ENCODE measurements around the gene TBC1D25. TPM values are rescaled to one million over a fixed set of nuclear protein-coding genes. Genes with fewer than 3 reads are reported as not detected.

TBC1D25 gene
- total RNA-seq, 1 experiment from 2014 or later: 18.2 TPM

DNA sequence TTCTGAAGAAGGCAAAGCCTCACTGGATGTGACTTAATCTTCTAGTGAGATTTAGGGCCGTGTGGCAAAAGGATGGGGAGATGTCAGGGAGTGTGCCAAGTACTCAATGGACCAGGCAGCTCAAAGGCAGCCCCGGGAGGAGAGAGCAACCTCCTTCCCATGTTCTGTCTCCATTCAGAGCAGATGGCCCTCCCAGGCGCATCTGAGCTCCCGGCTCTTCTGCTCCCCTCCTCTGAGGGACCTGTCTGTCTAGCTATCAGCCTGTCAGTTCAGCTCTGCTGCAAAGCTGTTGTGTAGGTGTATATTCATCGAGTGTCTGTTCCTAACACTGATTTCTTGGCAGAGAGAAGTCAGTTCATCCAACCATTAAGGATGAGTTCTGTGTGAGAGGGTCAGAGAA is 41.6 kb upstream of the TBC1D25 start:
- no TSS peak for BruUV-seq (replicated peaks)
- Mint-ChIP-seq H3K9me3 (ENCODE audit: unreplicated experiment) (no peaks in the 10 kb centered on the region), H3K27me3 (ENCODE audit: insufficient read depth, unreplicated experiment) (no peaks in the 10 kb centered on the region), H3K4me3 (ENCODE audit: unreplicated experiment) (no peak overlapping the region), H3K4me1 (ENCODE audit: insufficient read depth, unreplicated experiment) (peaks cover 7% of the 10 kb centered on the region), H3K27ac (ENCODE audit: low read depth, unreplicated experiment) (peak overlapping the region; percentile 29), H3K36me3 (ENCODE audit: insufficient read depth, unreplicated experiment) (no peaks in the 10 kb centered on the region)
- POLR2A ChIA-PET: interaction anchor here (0.5 to 1.1 kb wide), 2 partner anchors 42 to 511 kb away, joined by 3 read pairs; partner anchors contain the start of gene TBC1D25
- no peak for DNase-seq (ENCODE audit: unreplicated experiment)
- CTCF ChIA-PET: interaction anchor here (0.6 to 1.3 kb wide), 4 partner anchors 23 to 154 kb away, joined by 3 to 5 read pairs (median 3); no protein-coding TSS in a partner anchor
- TF ChIP-seq, protein P1, sequence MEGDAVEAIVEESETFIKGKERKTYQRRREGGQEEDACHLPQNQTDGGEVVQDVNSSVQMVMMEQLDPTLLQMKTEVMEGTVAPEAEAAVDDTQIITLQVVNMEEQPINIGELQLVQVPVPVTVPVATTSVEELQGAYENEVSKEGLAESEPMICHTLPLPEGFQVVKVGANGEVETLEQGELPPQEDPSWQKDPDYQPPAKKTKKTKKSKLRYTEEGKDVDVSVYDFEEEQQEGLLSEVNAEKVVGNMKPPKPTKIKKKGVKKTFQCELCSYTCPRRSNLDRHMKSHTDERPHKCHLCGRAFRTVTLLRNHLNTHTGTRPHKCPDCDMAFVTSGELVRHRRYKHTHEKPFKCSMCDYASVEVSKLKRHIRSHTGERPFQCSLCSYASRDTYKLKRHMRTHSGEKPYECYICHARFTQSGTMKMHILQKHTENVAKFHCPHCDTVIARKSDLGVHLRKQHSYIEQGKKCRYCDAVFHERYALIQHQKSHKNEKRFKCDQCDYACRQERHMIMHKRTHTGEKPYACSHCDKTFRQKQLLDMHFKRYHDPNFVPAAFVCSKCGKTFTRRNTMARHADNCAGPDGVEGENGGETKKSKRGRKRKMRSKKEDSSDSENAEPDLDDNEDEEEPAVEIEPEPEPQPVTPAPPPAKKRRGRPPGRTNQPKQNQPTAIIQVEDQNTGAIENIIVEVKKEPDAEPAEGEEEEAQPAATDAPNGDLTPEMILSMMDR (IDR thresholded peaks at IDR 0.05; ENCODE audit: unreplicated experiment): no peak
- intact Hi-C loops (cut with micrococcal nuclease): no loop called here

DNA sequence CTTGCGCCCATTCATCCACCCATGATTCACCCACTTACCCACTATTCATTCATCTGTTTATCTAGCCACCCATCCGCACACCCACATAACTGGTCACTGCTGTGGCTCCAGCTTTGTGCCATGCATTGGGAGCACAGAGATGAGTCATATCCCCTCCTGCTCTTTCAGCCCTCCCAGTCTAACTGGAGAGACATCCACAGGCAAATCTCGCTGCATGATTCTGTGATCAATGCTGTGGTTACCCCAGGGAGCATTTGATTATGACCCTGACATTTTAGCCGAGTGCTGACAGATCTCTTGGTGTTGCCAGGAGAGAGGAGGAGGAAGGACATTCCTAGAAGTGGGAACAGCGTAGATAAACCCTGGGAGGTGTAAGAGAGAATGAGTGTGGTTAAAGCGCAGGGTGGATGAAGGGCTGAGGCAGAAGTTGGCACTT is 41.1 kb upstream of the TBC1D25 start:
- H3K4me3 Mint-ChIP-seq (ENCODE audit: unreplicated experiment): no peak overlapping the region
- TF ChIP-seq, protein P1 (IDR thresholded peaks at IDR 0.05; ENCODE audit: unreplicated experiment): no peak
- peak overlapping the region; percentile 29 for H3K27ac Mint-ChIP-seq (ENCODE audit: low read depth, unreplicated experiment)
- CTCF ChIA-PET: interaction anchor here (1.1 to 1.3 kb wide), 2 partner anchors 24 to 42 kb away, joined by 3 to 5 read pairs; no protein-coding TSS in a partner anchor
- POLR2A ChIA-PET: interaction anchor here (1.1 kb wide), 1 partner anchor 41 kb away, joined by 3 read pairs; the partner anchor contains the start of gene TBC1D25
- H3K9me3 Mint-ChIP-seq (ENCODE audit: unreplicated experiment): no peaks in the 10 kb centered on the region
- intact Hi-C loops (cut with micrococcal nuclease): no loop called here
- no peaks in the 10 kb centered on the region for H3K27me3 Mint-ChIP-seq (ENCODE audit: insufficient read depth, unreplicated experiment)
- peaks cover 7% of the 10 kb centered on the region for H3K4me1 Mint-ChIP-seq (ENCODE audit: insufficient read depth, unreplicated experiment)
- no TSS peak for BruUV-seq (replicated peaks)
- H3K36me3 Mint-ChIP-seq (ENCODE audit: insufficient read depth, unreplicated experiment): no peaks in the 10 kb centered on the region
- DNase-seq (ENCODE audit: unreplicated experiment): peak; percentile 59

DNA sequence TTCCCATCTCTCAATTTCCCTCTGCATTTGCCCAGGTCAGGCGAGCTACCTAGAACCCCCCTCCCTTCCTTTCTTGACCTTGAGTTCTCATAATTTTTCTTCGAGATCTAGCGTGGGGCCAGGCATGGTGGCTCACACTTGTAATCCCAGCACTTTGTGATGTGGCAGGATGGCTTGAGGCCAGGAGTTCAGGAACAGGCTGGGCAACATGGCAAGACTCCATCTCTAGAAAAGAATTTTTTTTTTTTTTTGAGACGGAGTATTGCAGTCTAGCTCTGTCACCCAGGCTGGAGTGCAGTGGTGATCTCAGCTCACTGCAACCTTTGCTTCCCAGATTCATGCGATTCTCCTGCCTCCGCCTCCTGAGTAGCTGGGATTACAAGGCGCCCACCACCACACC is 35.3 kb upstream of the TBC1D25 start:
- no peak for DNase-seq (ENCODE audit: unreplicated experiment)
- BruUV-seq (replicated peaks): no TSS peak
- Mint-ChIP-seq H3K36me3 (ENCODE audit: insufficient read depth, unreplicated experiment) (no peaks in the 10 kb centered on the region), H3K9me3 (ENCODE audit: unreplicated experiment) (no peaks in the 10 kb centered on the region), H3K4me1 (ENCODE audit: insufficient read depth, unreplicated experiment) (no peaks in the 10 kb centered on the region), H3K4me3 (ENCODE audit: unreplicated experiment) (no peak overlapping the region), H3K27ac (ENCODE audit: low read depth, unreplicated experiment) (no peak overlapping the region), H3K27me3 (ENCODE audit: insufficient read depth, unreplicated experiment) (no peaks in the 10 kb centered on the region)
- intact Hi-C loops (cut with micrococcal nuclease): no loop called here
- TF ChIP-seq, protein P1 (IDR thresholded peaks at IDR 0.05; ENCODE audit: unreplicated experiment): no peak
- ChIA-PET POLR2A (interaction anchor here (0.6 to 2.9 kb wide), 3 partner anchors 9 to 689 kb away, joined by 3 to 8 read pairs (median 5); no protein-coding TSS in a partner anchor), CTCF (interaction anchor here (0.6 to 1.0 kb wide), 2 partner anchors 30 to 31 kb away, joined by 3 read pairs; no protein-coding TSS in a partner anchor)

DNA sequence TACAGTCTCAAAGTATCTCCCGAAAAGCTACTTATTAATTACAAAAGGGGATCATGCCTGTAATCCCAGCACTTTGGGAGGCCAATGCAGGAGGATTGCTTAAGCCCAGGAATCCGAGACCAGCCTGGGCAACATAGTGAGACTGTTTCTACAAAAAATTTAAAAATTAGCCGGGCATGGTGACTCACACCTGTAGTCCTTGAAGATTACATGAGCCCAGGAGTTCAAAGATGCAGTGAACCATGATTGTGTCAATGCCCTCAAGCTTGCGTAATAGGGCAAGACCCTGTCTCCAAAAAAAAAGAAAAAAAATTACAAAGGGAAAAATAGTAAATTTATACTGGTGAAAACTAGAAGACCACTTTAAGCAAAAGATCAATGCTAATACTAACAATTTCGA is 34.0 kb upstream of the TBC1D25 start:
- Mint-ChIP-seq H3K9me3 (ENCODE audit: unreplicated experiment) (no peaks in the 10 kb centered on the region), H3K36me3 (ENCODE audit: insufficient read depth, unreplicated experiment) (no peaks in the 10 kb centered on the region), H3K27me3 (ENCODE audit: insufficient read depth, unreplicated experiment) (no peaks in the 10 kb centered on the region), H3K4me1 (ENCODE audit: insufficient read depth, unreplicated experiment) (no peaks in the 10 kb centered on the region), H3K4me3 (ENCODE audit: unreplicated experiment) (no peak overlapping the region), H3K27ac (ENCODE audit: low read depth, unreplicated experiment) (no peak overlapping the region)
- ChIA-PET CTCF (interaction anchor here (0.5 to 1.2 kb wide), 2 partner anchors 9 to 864 kb away, joined by 3 read pairs; no protein-coding TSS in a partner anchor), POLR2A (interaction anchor here (1.2 to 2.9 kb wide), 2 partner anchors 15 to 19 kb away, joined by 4 to 8 read pairs; no protein-coding TSS in a partner anchor)
- no TSS peak for BruUV-seq (replicated peaks)
- TF ChIP-seq, protein P1 (IDR thresholded peaks at IDR 0.05; ENCODE audit: unreplicated experiment): no peak
- no peak for DNase-seq (ENCODE audit: unreplicated experiment)
- intact Hi-C loops (cut with micrococcal nuclease): no loop called here

Measured in MCF 10A (cell line).